ENCODE data around the gene AMOTL1. TPM values are rescaled to one million over a fixed set of nuclear protein-coding genes. Genes with fewer than 3 reads are reported as not detected.
A peak's percentile ranks its signal among the peaks of the same experiment; 100 is the strongest.

Gene AMOTL1
- total and polyA plus RNA-seq, 7 donors = 0.69 to 161 (median 96.3) TPM

GRCh38 chr11:94775567-94776327 is 7.6 kb downstream of the AMOTL1 start:
- H3K4me1 ChIP-seq = peaks cover 0 to 100% (median 86%) of the 10 kb centered on the region in 4 donors
- no peaks in the 10 kb centered on the region for H3K9me3 ChIP-seq
- no peak overlapping the region for H3K4me3 ChIP-seq
- WGBS, 2 donors = 79 to 89% methylated on average over 5 of the region's 5 CpGs
- TF ChIP-seq EP300 (IDR thresholded peaks at IDR 0.05) (no peak), POLR2A (IDR thresholded peaks at IDR 0.05) (no peak), CTCF (IDR thresholded peaks at IDR 0.05) (no peak), POLR2AphosphoS5 (IDR thresholded peaks at IDR 0.05) (no peak)
- intact Hi-C loops (cut with DNase I) = no loop called here
- DNase-seq = no peak
- peak overlapping the region; percentile 31 to 99 (median 70) for H3K27ac ChIP-seq
- no peaks in the 10 kb centered on the region for H3K27me3 ChIP-seq
- H3K36me3 ChIP-seq = no peaks in the 10 kb centered on the region

- Histone ChIP-seq H3K27me3 (no peaks in the 10 kb centered on the region), H3K27ac (peak overlapping the region; percentile 31 to 99 (median 70)), H3K4me1 (peaks cover 0 to 100% (median 85%) of the 10 kb centered on the region in 4 donors), H3K4me3 (no peak overlapping the region), H3K36me3 (no peaks in the 10 kb centered on the region), H3K9me3 (no peaks in the 10 kb centered on the region)
- intact Hi-C loops (cut with DNase I) = no loop called here
- DNase-seq = peak; percentile 71
- TF ChIP-seq EP300 (IDR thresholded peaks at IDR 0.05) (no peak), POLR2AphosphoS5 (IDR thresholded peaks at IDR 0.05) (no peak), POLR2A (IDR thresholded peaks at IDR 0.05) (no peak), CTCF (IDR thresholded peaks at IDR 0.05) (no peak)
- 19 to 32% methylated on average over 5 of the region's 5 CpGs for WGBS, 2 donors
Observed at GRCh38 chr11:94776351-94777321, 8.5 kb downstream of the AMOTL1 start.

- H3K27ac ChIP-seq = peak overlapping the region; percentile 43 to 71 (median 68)
- intact Hi-C loops (cut with DNase I) = no loop called here
- H3K9me3 ChIP-seq = no peaks in the 10 kb centered on the region
- no peaks in the 10 kb centered on the region for H3K36me3 ChIP-seq
- DNase-seq = no peak
- H3K4me3 ChIP-seq = peak overlapping the region in 2 of 4 donors; percentile 4 to 16
- WGBS, 2 donors = 35 to 76% methylated on average over 3 of the region's 3 CpGs
- no peaks in the 10 kb centered on the region for H3K27me3 ChIP-seq
- TF ChIP-seq EP300 (IDR thresholded peaks at IDR 0.05) = no peak
- no peak for TF ChIP-seq POLR2AphosphoS5 (IDR thresholded peaks at IDR 0.05)
- TF ChIP-seq POLR2A (IDR thresholded peaks at IDR 0.05) = no peak
- TF ChIP-seq CTCF (IDR thresholded peaks at IDR 0.05) = no peak
- peaks cover 0 to 100% (median 89%) of the 10 kb centered on the region in 4 donors for H3K4me1 ChIP-seq
Observed at GRCh38 chr11:94780432-94780831, 12.3 kb downstream of the AMOTL1 start.

- TF ChIP-seq CTCF (IDR thresholded peaks at IDR 0.05) (no peak), POLR2AphosphoS5 (IDR thresholded peaks at IDR 0.05) (peak in 1 of 4 donors; percentile 19), POLR2A (IDR thresholded peaks at IDR 0.05) (no peak), EP300 (IDR thresholded peaks at IDR 0.05) (no peak)
- Histone ChIP-seq H3K4me3 (no peak overlapping the region), H3K27me3 (no peaks in the 10 kb centered on the region), H3K4me1 (peaks cover 0 to 100% (median 89%) of the 10 kb centered on the region in 4 donors), H3K27ac (peak overlapping the region; percentile 43 to 71 (median 68)), H3K36me3 (no peaks in the 10 kb centered on the region), H3K9me3 (no peaks in the 10 kb centered on the region)
- intact Hi-C loops (cut with DNase I) = no loop called here
- no peak for DNase-seq
- WGBS, 2 donors = 91 to 96% methylated on average over 1 of the region's 1 CpG
Observed at GRCh38 chr11:94781837-94782236, 13.7 kb downstream of the AMOTL1 start.

All from sigmoid colon (tissue), 7 donors.